HG03060 (cell line): Measurements from ENCODE around the gene PRTFDC1.

Source experiments
- ATAC-seq: cut with Tn5 transposase; IDR thresholded peaks from one replicate; pipeline ENCODE4 v1.9.1; 2021; ENCODE audit warnings: low read depth, moderate number of reproducible peaks; ENCODE audit not compliant: unreplicated experiment

Gene PRTFDC1

GRCh38 chr10:24908793-24909423, 43.5 kb downstream of the PRTFDC1 start:
- no peak for ATAC-seq

GRCh38 chr10:24907956-24908355, 44.5 kb downstream of the PRTFDC1 start:
- ATAC-seq: no peak

- no peak for ATAC-seq
Measured at GRCh38 chr10:24906372-24906771, 46.0 kb downstream of the PRTFDC1 start.

- no peak for ATAC-seq
Measured at GRCh38 chr10:24904824-24905223, 47.6 kb downstream of the PRTFDC1 start.

GRCh38 chr10:24902400-24902728, 50.0 kb downstream of the PRTFDC1 start:
- no peak for ATAC-seq

GRCh38 chr10:24901686-24902399, 50.6 kb downstream of the PRTFDC1 start:
- ATAC-seq: peak; percentile 24

- peak; percentile 65 for ATAC-seq
Measured at GRCh38 chr10:24900888-24901685, 51.3 kb downstream of the PRTFDC1 start.

- ATAC-seq: no peak
Measured at GRCh38 chr10:24899571-24899970, 52.8 kb downstream of the PRTFDC1 start.

GRCh38 chr10:24898501-24898900, 53.9 kb downstream of the PRTFDC1 start:
- ATAC-seq: no peak

- ATAC-seq: no peak
Measured at GRCh38 chr10:24897326-24897926, 55.0 kb downstream of the PRTFDC1 start.

- ATAC-seq: no peak
Measured at GRCh38 chr10:24894728-24895127, 57.7 kb downstream of the PRTFDC1 start.

- no peak for ATAC-seq
Measured at GRCh38 chr10:24894309-24894708, 58.1 kb downstream of the PRTFDC1 start.

GRCh38 chr10:24893127-24893526, 59.3 kb downstream of the PRTFDC1 start:
- ATAC-seq: no peak

- no peak for ATAC-seq
Measured at GRCh38 chr10:24891823-24892222, 60.6 kb downstream of the PRTFDC1 start.

- ATAC-seq: no peak
Measured at GRCh38 chr10:24889639-24890038, 62.8 kb downstream of the PRTFDC1 start.

GRCh38 chr10:24887855-24888231, 64.6 kb downstream of the PRTFDC1 start:
- peak; percentile 6 for ATAC-seq

GRCh38 chr10:24886290-24886680, 66.1 kb downstream of the PRTFDC1 start:
- ATAC-seq: no peak

GRCh38 chr10:24885551-24886289, 66.7 kb downstream of the PRTFDC1 start:
- no peak for ATAC-seq

GRCh38 chr10:24884793-24885192, 67.6 kb downstream of the PRTFDC1 start:
- ATAC-seq: no peak

GRCh38 chr10:24884316-24884715, 68.1 kb downstream of the PRTFDC1 start:
- ATAC-seq: no peak

GRCh38 chr10:24883176-24883575, 69.2 kb downstream of the PRTFDC1 start:
- no peak for ATAC-seq
